ENCODE data around the gene SSRP1.

Gene SSRP1

DNA sequence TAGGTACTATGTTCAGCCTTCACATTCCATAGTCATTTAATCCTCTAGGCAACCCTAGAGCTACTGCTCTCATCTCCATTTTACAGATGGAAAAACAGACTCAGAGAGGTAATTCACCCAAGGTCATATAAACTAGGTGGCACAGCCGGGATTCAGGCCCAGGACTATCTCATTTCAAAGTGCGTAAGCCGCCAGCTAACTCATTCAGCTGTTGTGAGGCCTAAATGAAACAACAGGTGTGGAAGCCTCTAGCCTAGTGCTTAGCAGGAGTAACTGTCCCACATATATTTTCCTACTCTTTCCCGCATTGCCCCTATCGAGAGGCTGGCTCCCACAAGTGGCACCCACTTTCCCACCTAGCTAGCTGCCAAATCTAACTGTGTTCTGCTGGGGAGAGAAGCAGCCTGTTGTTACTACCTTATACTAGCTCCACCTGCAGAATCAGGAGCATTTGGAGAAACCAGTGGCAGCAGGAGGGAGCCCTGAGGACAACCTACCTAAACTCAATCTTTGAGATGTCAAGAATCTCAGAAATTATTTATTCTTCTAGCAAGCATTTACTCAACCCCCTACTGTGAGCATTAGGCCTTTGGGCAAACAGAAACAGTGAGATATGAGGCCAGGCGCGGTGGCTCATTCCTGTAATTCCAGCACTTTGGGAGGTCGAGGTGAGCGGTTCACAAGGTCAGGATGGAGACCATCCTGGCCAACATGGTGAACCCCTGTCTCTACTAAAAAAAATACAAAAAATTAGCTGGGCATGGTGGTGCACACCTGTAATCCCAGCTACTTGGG, 24.4 kb upstream of the SSRP1 start:
- TF ChIP-seq, protein P1, sequence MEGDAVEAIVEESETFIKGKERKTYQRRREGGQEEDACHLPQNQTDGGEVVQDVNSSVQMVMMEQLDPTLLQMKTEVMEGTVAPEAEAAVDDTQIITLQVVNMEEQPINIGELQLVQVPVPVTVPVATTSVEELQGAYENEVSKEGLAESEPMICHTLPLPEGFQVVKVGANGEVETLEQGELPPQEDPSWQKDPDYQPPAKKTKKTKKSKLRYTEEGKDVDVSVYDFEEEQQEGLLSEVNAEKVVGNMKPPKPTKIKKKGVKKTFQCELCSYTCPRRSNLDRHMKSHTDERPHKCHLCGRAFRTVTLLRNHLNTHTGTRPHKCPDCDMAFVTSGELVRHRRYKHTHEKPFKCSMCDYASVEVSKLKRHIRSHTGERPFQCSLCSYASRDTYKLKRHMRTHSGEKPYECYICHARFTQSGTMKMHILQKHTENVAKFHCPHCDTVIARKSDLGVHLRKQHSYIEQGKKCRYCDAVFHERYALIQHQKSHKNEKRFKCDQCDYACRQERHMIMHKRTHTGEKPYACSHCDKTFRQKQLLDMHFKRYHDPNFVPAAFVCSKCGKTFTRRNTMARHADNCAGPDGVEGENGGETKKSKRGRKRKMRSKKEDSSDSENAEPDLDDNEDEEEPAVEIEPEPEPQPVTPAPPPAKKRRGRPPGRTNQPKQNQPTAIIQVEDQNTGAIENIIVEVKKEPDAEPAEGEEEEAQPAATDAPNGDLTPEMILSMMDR (IDR thresholded peaks at IDR 0.05; ENCODE audit: control insufficient read depth, extremely low read depth, insufficient read depth), result no peak
- DNase-seq (ENCODE audit: low read depth), result no peak
- no peak overlapping the region for H3K4me3 ChIP-seq (ENCODE audit: low read depth, low read length)

DNA sequence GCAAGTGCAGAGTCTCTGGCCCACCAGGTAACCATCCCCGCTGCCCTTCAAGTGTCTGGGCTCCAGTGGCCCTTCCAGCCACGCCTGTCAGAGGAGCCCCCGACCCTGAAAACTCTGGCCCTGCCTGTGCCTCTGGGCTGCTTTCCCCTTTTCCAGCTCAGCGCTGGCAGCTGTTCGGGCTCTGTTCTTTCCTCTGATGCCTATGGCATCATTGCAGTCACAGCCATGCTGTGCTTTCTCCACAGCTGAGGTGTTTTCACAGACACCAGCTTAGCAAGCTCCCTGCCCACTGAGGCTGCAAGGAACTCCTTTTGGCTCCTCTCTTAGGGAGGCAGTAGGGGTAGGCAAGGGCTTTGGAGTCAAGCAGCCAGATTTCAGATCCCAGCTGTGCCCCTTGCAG, 23.7 kb upstream of the SSRP1 start:
- TF ChIP-seq, protein P1 (IDR thresholded peaks at IDR 0.05; ENCODE audit: control insufficient read depth, extremely low read depth, insufficient read depth), result no peak
- H3K4me3 ChIP-seq (ENCODE audit: low read depth, low read length), result no peak overlapping the region
- DNase-seq (ENCODE audit: low read depth), result no peak

DNA sequence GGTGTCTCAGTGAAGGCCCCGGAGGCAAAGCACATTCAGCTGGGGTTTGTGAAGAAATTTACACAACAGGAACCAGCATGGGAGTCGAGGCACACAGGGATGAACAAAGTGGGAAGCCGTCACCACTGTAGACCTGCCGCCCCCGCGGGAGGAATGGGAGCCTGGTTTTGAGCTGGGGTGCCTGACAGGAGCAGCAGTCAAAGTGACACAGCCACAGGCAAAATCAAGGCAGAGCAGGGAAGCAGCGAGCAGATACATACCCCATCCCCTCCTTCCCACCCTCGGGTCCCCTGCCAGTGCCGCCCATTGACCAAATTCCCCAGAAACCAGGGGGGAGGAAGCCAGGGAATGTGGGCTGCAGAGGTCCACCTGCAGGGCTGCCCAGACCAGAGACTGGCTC, 23.3 kb upstream of the SSRP1 start:
- TF ChIP-seq, protein P1 (IDR thresholded peaks at IDR 0.05; ENCODE audit: control insufficient read depth, extremely low read depth, insufficient read depth), result no peak
- H3K4me3 ChIP-seq (ENCODE audit: low read depth, low read length), result no peak overlapping the region
- no peak for DNase-seq (ENCODE audit: low read depth)

DNA sequence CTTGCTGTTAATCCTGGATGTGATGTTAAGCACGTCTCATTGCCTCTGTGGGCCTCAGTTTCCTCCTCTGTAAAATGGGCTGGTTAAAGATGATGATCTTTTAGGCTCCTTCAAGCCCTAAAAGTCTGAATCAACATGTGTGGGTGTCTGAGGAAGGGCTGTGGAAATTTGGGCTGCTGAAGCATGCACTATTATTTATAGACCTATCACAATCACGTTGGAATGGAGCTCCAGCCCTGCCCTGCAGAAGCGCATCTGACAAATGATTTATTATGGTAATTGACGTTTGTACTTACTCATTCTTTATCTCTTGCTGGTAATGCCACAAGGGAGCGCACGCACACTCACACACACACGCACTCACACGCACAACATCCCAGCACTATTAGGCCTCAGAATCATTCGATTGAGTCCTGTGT, 22.9 kb upstream of the SSRP1 start:
- TF ChIP-seq, protein P1 (IDR thresholded peaks at IDR 0.05; ENCODE audit: control insufficient read depth, extremely low read depth, insufficient read depth), result no peak
- DNase-seq (ENCODE audit: low read depth), result no peak

DNA sequence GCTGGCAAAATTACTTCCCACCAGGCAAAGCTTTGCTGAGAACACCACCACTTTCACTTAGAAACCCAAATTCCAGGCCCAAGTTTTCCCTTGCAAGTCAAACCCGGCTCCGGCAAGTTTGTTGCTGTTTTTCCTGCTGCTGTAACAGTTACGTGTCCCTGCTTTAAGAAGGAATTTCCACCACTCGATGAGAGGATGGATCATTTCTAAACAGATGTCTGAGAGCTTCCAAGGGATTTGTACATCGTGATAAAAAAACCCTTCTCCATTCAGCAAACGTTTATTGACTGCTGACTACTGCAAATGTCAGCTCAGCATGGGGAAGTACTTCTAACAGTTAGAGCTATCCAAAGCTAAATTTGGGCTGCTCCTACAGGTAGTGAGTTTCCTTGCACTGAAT, 22.2 kb upstream of the SSRP1 start:
- no peak for DNase-seq (ENCODE audit: low read depth)
- TF ChIP-seq, protein P1 (IDR thresholded peaks at IDR 0.05; ENCODE audit: control insufficient read depth, extremely low read depth, insufficient read depth), result no peak
- no peak overlapping the region for H3K4me3 ChIP-seq (ENCODE audit: low read depth, low read length)

More for the DNA sequence above, 22.9 kb upstream of the SSRP1 start:
- no peak overlapping the region for H3K4me3 ChIP-seq (ENCODE audit: low read depth, low read length)

DNA sequence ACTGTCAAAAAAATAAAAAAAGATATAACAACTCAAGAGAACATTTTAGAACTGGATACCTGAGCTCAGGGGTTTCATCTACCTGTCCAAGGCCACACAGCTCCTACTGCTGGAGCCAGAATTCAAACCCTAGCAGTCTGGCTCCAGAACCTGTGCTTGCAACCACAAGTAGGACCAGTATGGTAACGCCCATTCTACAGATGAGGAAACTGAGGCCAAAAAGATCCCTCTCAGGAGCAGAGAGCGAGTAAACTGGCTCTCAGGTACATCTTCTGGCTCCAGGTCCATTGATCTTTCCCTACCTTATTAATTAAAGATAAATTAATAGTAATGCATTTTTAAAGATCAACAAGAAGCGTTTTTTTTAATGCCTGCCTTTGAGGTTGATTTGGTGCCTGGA, 21.6 kb upstream of the SSRP1 start:
- no peak overlapping the region for H3K4me3 ChIP-seq (ENCODE audit: low read depth, low read length)
- TF ChIP-seq, protein P1 (IDR thresholded peaks at IDR 0.05; ENCODE audit: control insufficient read depth, extremely low read depth, insufficient read depth), result no peak
- DNase-seq (ENCODE audit: low read depth), result no peak

DNA sequence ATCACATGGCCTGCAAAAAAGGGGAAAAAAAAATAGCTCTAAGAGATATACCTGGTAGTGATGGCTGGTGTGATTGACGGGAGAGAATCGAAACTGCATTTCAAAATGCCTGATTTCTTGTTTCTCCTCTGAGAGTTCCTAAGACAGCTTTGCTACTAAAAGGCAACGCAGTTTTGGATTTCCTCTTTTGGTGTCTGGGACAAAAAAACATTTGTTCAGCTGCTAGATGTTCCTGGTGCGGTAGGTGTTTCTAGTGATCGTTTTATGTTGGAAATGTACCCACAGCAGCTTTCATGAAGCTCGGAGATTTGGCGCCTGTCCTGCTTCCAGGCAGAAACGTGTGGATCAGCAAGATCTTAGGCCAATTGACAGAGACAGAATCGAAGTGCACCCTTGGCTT, 20.6 kb upstream of the SSRP1 start:
- no peak overlapping the region for H3K4me3 ChIP-seq (ENCODE audit: low read depth, low read length)
- TF ChIP-seq, protein P1 (IDR thresholded peaks at IDR 0.05; ENCODE audit: control insufficient read depth, extremely low read depth, insufficient read depth), result no peak
- no peak for DNase-seq (ENCODE audit: low read depth)

Data from LNCaP clone FGC (cell line).